ENCODE measurements around the gene EFHD2. TPM values are rescaled to one million over a fixed set of nuclear protein-coding genes. Genes with fewer than 3 reads are reported as not detected.

Gene EFHD2
- total and polyA plus RNA-seq, 8 donors, result 11.9 to 107 (median 18.2) TPM

- intact Hi-C loops (cut with DNase I), result no loop called here
- peak in 1 of 4 donors; percentile 25 for DNase-seq
- Histone ChIP-seq H3K9me3 (no peaks in the 10 kb centered on the region), H3K36me3 (no peaks in the 10 kb centered on the region), H3K4me1 (no peaks in the 10 kb centered on the region), H3K27me3 (peaks cover 0 to 12% of the 10 kb centered on the region in 2 donors), H3K27ac (no peak overlapping the region), H3K4me3 (no peak overlapping the region)
- no peak for ATAC-seq
- TF ChIP-seq, protein P1, sequence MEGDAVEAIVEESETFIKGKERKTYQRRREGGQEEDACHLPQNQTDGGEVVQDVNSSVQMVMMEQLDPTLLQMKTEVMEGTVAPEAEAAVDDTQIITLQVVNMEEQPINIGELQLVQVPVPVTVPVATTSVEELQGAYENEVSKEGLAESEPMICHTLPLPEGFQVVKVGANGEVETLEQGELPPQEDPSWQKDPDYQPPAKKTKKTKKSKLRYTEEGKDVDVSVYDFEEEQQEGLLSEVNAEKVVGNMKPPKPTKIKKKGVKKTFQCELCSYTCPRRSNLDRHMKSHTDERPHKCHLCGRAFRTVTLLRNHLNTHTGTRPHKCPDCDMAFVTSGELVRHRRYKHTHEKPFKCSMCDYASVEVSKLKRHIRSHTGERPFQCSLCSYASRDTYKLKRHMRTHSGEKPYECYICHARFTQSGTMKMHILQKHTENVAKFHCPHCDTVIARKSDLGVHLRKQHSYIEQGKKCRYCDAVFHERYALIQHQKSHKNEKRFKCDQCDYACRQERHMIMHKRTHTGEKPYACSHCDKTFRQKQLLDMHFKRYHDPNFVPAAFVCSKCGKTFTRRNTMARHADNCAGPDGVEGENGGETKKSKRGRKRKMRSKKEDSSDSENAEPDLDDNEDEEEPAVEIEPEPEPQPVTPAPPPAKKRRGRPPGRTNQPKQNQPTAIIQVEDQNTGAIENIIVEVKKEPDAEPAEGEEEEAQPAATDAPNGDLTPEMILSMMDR (IDR thresholded peaks at IDR 0.05), result no peak
Observed at GRCh38 chr1:15444468-15445389, 35.0 kb downstream of the EFHD2 start.

- Histone ChIP-seq H3K27me3 (peaks cover 0 to 12% of the 10 kb centered on the region in 2 donors), H3K4me1 (no peaks in the 10 kb centered on the region), H3K4me3 (no peak overlapping the region), H3K27ac (no peak overlapping the region), H3K36me3 (no peaks in the 10 kb centered on the region), H3K9me3 (no peaks in the 10 kb centered on the region)
- peak in 1 of 4 donors; percentile 59 for DNase-seq
- TF ChIP-seq, protein P1 (IDR thresholded peaks at IDR 0.05), result no peak
- ATAC-seq, result no peak
- intact Hi-C loops (cut with DNase I), result no loop called here
Observed at GRCh38 chr1:15445390-15446122, 35.9 kb downstream of the EFHD2 start.

DNA sequence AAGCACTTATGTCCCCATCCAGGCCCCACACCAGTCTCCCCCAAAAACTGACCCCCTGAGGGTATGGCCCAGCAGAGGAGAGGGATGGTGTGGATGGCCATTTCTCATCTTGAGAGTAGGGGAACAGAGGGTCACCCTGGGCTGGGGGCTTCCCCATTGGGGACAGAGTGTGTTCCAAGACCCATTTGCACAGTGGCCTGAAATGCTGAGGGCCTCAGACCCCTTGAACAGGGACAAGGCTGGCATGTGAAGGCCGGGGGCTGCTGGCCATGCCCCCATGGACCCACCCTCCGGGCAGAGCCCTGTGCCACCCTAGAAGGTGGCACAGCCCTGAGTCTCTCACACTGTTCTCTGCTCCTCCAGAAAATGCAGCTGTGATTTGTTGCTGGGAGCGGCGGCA, 36.5 kb downstream of the EFHD2 start:
- intact Hi-C loops (cut with DNase I), result no loop called here
- Histone ChIP-seq H3K4me1 (no peaks in the 10 kb centered on the region), H3K27ac (no peak overlapping the region), H3K9me3 (no peaks in the 10 kb centered on the region), H3K36me3 (no peaks in the 10 kb centered on the region), H3K4me3 (no peak overlapping the region), H3K27me3 (peaks cover 0 to 12% of the 10 kb centered on the region in 2 donors)
- ATAC-seq (no peak), DNase-seq (no peak)
- TF ChIP-seq, protein P1 (IDR thresholded peaks at IDR 0.05), result no peak

DNA sequence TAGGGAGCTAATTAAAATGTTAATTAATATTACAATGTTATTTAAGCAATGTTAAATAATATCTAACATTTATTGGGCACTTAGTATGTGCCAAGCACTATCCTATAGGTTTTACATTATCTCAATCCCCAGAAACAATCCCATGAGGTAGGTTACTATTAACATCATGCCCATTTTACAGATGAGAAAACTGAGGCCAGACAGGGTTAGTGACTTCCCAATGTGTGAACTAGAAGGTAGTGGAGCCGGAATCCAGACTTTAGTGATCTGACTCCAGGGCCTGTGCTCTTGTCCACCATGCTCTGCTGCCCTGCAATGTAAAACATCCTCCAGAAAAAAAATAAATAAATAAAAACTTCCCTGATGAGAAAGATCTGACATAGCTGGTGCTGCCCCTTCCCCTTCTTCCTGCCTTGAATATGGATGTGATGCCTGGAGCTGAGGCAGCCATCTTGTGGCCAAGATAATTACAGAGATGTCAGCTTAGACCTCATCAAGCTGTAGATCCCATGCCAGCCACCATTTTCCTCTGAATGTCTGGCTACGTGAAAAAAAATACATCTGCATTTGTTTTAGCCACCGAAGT, 39.3 kb downstream of the EFHD2 start:
- H3K4me3 ChIP-seq, result no peak overlapping the region
- no peaks in the 10 kb centered on the region for H3K36me3 ChIP-seq
- ATAC-seq, result no peak
- peaks cover 0 to 12% of the 10 kb centered on the region in 2 donors for H3K27me3 ChIP-seq
- H3K4me1 ChIP-seq, result no peaks in the 10 kb centered on the region
- no peak overlapping the region for H3K27ac ChIP-seq
- no peaks in the 10 kb centered on the region for H3K9me3 ChIP-seq
- no peak for DNase-seq
- intact Hi-C loops (cut with DNase I), result no loop called here
- TF ChIP-seq, protein P1 (IDR thresholded peaks at IDR 0.05), result no peak

- H3K4me1 ChIP-seq, result no peaks in the 10 kb centered on the region
- no peaks in the 10 kb centered on the region for H3K9me3 ChIP-seq
- H3K4me3 ChIP-seq, result no peak overlapping the region
- no peaks in the 10 kb centered on the region for H3K36me3 ChIP-seq
- intact Hi-C loops (cut with DNase I), result no loop called here
- ATAC-seq (no peak), DNase-seq (no peak)
- TF ChIP-seq, protein P1 (IDR thresholded peaks at IDR 0.05), result no peak
- no peak overlapping the region for H3K27ac ChIP-seq
- peaks cover 0 to 12% of the 10 kb centered on the region in 2 donors for H3K27me3 ChIP-seq
Observed at GRCh38 chr1:15449567-15449966, 39.9 kb downstream of the EFHD2 start.
